Measurements from ENCODE around the gene QTRT2.

DNA sequence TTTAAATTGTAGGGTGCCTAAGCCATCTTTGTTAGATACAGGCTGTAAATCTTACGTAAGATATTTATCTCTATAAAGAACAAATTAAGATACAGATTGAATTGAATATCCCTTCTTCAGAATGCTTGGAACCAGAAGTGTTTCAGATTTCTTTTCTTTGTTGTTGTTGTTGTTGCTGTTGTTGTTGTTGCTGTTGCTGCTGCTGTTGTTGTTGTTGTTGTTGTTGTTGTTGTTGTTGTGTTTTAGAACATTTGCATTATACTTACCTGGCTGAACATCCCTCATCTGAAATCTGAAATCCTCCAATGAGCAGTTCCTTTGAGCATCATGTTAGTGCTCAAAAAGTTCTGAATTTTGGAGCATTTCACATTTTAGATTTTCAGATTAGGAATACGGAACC is 26.6 kb downstream of the QTRT2 start:
- TF ChIP-seq, protein P1, sequence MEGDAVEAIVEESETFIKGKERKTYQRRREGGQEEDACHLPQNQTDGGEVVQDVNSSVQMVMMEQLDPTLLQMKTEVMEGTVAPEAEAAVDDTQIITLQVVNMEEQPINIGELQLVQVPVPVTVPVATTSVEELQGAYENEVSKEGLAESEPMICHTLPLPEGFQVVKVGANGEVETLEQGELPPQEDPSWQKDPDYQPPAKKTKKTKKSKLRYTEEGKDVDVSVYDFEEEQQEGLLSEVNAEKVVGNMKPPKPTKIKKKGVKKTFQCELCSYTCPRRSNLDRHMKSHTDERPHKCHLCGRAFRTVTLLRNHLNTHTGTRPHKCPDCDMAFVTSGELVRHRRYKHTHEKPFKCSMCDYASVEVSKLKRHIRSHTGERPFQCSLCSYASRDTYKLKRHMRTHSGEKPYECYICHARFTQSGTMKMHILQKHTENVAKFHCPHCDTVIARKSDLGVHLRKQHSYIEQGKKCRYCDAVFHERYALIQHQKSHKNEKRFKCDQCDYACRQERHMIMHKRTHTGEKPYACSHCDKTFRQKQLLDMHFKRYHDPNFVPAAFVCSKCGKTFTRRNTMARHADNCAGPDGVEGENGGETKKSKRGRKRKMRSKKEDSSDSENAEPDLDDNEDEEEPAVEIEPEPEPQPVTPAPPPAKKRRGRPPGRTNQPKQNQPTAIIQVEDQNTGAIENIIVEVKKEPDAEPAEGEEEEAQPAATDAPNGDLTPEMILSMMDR (IDR thresholded peaks at IDR 0.05), result no peak
- TF ChIP-seq POLR2A (IDR thresholded peaks at IDR 0.05), result no peak
